CD4-positive, alpha-beta T cell treated with Interleukin-17A for 1 hour (primary cell): ENCODE results near the gene TTI1.
"Not testable (repeated sequence)": the region's sequence is repeated elsewhere in the genome, so short reads cannot be mapped to it uniquely, and the experiment has no call there.

Experiments
- DNase-seq: peaks from one replicate; pipeline ENCODE4 v3.0.0-alpha.2; 2020

Gene TTI1

GRCh38 chr20:37986873-37987601, 46.2 kb downstream of the TTI1 start:
- DNase-seq = no peak

GRCh38 chr20:37986044-37986858, 47.0 kb downstream of the TTI1 start:
- DNase-seq = no peak

DNA sequence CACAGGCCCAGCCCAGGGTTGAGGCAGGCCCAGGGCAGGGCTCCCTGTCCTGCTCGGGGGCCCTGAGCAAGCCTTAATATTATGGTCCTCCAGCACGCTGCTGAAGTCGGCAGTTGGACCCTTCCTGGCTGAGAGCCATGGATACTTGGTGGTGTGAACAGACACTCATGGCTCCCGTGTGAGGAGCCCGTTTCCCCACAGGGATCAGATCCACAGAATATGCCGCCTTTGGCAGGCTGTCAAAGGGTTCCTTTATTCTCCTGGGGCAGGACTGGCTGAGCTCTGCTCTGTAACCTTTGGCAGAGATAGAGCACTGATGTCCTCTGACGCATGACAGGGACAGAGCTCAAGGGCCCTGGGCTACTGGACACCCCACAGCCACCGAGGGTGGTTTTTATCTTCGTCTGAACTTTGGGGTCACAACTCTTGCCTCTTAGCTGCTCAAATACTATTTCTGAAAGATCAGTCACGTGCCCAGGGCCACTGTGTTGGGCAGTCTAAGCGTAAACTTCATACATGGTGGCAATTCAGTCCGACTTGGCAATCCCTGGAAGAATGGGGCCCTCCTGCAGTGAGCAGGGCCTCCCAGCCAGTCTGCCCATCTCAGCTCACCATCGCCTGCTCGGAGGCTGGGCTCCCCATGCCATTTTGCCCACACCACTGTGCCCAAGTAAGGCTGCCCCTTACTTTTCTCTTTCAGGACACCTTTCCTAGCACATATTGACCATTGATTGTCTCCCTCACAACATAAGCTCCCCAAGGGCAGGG, 49.1 kb downstream of the TTI1 start:
- DNase-seq = no peak

GRCh38 chr20:37983286-37983685, 50.0 kb downstream of the TTI1 start:
- DNase-seq = no peak

DNA sequence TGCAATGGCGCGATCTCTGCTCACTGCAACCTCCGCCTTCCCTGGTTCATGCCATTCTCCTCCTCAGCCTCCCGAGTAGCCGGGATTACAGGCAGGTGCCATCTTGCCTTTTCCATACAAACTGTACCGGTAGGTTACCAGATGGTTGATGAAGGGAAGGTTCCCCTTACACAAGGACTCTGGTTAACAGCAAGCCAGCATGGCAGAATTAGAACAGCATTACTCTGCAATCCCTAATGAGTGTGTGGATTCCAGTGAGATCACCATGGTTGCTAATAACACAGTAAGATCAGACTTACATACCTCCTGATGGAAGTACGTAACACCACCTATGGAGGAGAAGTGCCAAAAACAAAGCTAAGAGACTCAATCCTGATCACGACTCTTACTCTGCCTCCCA, 51.7 kb downstream of the TTI1 start:
- DNase-seq = no peak

- no peak for DNase-seq
Measured at GRCh38 chr20:37980876-37981275, 52.4 kb downstream of the TTI1 start.

- DNase-seq = no peak
Measured at GRCh38 chr20:37980383-37980782, 52.9 kb downstream of the TTI1 start.

DNA sequence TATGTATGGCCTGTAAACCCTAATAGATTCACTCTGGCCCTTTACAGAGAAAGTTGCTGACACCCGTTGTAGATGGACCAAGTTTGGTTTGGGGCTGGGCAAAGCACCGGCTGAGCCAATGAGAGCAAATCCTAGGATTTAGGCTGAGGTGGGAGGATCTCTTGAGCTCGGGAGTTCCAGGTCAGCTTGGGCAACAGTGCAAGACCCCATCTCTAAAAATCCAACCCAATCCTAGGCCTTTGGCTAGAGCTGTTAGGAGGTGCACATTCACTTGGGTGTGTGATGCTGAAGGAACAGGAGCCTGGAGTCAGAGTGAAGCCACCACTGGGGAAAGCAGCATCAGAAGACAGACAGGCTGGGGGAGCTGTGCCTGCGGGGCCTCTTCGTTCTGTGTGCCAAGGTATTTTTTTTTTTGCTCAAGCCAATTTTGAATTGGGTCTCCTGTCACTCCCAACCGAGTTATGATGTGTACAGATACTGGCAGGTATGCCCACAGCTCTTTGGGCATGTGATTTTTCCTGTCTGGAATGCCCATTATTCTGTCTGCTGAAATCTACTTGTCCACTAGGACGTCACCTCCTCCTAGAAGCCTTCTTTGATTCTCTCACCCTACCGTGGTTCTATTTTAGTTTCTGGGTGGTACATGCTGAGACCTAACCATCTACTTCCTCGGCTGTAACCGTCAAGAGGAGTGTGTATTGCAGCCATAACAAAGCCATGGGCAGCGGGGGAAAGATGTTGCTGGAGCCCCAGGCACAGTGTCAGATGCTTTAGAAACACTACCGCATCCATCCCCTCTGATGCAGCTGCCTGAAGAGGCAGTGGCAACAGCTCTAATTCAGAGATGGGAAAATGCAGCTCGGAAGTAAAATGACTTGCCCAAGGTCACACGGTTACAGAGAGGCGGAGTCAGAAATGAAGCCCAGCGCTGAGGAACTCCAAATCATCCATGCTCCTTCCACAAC, 54.0 kb downstream of the TTI1 start:
- DNase-seq = no peak

DNA sequence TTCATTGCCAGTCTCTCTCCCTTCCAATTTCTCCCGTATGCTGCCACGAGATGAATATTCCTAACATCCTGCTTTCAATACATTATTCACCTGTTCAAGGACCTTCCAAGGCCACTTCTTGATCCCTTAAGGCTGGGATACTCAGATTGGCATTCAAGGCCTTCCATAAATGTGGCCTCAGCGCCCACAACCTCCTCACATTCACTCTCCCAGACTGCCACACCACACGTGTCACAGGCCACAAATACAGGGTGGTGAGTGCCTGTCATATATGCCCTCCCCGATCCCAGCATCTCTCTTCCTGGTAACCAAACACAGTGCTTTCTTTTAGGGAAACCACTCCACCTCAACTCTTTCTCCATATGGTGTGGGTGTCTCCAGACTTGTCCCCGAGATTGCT, 55.5 kb downstream of the TTI1 start:
- DNase-seq = no peak

DNA sequence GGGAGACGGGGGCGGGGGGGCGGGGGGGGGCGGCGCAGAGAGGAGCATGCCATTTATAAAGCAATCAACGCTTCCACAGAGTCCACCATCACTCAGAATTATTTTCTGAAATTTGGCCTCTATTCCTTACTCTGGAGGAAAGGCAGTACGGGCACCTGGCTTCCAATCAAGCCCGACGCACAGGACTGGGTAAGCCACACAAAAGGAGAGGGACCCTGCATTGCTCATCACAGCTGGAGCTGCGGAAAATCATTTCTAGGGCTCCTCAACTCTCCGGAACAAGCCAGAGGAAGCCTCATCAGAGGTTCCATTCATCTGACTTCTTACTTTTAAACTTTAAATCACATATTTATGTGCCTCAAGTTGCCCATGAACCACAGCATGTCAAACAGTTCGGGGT, 55.9 kb downstream of the TTI1 start:
- no peak for DNase-seq

DNA sequence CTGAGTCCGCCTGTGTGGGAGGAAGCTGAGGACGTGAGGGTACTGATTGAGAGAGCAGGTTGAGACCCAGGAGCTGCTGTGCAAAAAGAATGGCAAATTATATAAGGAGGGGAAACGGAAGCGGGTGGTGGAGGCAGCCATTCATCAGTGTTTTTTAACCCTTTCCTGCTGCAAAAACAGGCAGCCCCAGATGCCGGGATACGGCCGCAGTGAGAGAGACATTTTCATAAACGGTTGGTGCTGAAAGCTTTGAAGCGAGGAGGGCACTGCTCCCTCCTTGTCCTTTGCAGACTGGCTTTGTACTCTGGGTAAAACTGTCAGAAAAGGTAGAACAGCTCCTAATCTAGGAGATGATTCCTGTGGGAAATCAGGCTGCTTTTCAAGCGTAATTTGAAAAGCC, 56.4 kb downstream of the TTI1 start:
- DNase-seq = no peak

DNA sequence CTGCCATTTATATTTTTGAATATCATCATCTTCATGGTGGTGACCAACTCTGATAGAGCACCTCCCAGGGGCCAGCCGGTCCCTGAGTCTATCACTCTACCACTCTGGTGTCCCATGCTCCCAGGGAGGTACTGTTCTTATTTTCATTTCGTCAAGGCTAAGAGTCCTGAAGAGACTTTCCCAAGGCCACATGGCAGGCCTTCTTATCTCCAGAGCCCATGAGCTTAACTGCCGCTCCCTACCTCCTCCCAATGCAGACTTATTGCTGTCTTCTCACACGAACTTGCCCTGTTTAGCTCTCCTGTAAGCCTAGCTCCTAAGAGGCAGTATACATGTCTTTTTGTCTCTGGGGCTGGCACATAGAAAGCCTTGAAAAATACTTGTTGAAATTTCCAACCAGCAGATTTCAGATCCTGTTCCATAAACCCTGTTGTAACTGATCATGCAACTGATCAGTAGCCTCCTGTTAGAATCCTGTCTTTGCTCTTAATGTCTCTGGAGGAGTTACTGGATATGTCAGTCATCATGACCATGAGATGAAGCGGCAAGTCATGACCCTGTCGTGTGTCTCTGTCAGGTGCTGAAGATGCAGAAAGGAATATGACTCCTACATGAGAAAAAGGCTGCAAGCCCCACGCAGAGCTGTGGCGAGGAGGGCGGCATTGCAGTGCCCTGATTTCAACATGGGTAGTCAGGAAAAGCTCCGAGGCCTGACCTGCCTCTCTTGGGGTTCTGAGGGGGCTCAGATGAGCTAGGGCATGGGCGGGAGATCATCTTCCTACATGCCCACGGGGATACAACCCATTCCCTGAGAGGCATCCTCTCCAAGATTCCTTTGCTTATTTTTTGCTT, 60.0 kb downstream of the TTI1 start:
- no peak for DNase-seq

DNA sequence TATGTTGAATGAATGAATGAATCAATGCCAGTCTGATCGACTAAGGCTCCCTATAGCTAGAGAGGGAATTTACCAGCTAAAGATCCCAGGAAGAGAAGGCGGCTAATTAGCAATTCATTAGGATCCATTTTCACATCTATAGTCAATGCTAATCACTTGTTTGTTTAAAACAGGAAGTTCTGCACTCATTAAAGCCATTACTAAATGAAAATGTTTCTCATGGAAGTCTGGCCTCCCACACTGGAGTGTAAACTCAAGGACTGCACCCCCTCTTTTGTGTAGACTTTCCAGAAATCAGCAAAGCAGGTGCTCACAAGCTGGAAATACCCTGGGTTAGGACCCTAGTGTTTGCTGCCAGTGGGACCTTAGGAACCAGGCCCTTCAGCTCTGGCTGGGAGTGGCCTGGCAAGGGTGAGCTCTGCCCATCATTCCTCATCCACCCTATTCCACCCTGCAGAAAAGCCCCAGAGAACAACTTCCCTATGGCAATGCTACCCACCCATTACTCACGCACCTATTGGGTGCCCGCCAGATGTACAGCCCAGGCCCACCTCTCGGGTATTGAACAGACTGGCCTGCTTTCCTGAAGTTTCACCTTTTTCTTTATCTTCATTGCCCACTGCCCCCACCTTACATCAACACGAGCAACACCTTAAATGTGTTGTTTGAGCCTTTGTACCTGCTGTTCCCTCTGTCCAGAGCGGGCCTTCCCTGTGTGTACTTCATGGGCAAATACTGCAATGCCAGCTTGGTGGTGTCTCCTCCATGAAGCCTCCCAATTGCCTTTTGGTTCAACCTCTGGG, 60.8 kb downstream of the TTI1 start:
- no peak for DNase-seq

DNA sequence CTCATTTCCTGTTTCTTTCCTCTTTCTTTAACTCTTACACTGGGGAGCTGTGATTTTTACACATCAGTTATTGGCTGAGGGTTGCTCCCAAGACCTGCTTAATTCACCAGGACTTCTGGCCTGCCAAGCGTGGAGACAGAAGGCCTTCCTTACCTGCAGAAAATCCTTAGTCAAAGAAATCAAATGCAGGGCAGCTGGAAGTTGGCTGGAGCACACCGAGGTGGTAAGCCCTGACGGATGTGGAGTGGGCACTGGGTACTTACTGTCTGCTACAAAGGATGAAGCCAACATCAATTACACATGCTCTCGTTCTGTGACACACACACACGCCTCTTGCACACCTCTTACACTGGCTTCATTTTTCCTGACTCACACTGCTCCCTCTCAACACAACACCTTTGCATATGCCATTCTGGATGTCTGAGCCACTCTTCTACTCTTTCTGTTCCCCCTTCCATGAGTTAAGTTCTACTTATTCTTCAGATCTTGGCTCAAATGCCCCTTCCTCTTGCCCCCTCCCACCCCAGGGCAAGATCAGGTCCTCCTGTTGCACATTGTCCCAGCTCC, 61.6 kb downstream of the TTI1 start:
- DNase-seq = no peak

GRCh38 chr20:37970856-37971245, 62.4 kb downstream of the TTI1 start:
- DNase-seq = no peak

DNA sequence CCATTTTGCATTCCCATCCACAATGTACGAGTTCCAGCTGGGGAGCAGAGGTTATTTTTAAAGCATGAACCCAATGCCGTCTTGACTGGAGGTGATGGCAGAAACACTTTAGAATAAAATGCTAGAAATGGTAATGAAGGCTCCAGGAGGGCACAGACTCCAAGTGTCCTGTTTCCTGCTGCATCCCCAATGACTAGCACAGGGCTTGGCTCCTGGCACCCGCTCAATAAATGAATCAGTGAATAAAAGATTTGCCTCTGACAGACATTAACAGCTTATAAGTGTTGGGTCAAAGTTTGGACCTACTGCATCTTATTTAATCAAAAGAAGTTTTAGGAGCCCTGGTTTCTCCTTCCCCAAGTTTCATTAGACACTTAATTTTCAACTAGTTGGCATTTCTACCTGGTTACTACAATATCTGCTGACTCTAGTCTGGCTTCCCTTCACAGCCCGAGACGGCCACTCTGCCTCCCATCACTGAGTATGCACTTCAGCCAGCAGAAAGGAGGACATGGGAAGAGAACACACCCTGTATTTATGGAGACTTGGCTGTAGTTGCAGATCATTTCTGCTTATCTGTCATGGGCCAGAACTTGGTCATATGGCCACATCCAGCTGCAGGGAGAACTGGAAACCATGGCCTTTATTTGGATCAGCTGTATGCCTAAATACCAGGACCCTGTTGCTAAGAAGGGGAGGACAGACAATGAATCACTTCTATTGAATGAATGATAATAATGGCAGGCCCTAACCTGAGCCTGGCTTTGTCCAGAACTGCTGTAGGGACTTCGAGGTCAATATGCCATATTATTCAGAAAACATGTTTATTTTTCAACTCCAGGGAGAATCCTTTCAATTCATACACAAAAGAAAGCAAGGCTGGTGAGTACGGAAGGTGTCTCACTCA, 63.1 kb downstream of the TTI1 start:
- DNase-seq = no peak

DNA sequence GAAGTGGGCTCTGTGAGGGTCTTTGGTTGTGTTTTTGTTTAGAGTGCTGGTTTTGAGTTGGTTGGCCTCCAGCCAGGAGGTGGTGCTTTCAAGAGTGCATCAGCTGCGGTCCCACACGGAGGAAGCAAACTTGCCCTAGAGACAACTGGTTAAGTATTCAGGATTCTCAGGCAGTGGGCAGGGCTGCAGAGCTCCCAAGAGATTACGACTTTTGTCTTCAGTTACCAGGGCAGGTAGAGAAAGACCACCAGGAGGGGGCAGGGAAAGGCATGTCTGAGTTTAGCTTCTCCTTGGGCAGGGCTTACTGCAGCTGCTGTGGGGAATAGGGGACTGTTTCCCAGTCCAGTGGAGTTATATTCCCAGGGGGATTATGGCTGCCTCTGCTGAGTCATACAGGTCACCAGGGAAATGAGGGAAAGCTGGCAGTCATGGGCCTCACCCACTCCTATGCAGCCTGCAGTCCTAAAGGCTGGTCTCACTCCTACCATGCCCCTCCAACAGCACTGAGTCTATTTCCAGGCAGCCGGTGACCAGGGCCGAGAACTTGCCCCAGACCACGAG, 64.3 kb downstream of the TTI1 start:
- no peak for DNase-seq

DNA sequence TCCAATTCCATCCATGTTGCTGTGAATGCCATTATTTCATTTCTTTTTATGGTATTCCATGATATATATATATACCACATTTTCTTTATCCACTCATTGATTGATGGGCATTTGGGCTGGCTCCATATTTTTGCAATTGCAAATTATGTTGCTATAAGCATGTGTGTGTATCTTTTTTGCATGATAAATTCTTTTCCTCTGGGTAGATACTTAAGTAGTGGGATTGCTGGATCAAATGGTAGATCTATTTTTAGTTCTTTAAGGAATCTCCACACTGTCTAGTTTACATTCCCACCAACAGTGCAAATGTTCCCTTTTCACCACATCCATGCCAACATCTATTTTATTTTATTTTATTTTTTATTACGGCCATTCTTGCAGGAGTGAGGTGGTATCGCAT, 69.8 kb downstream of the TTI1 start:
- not testable (repeated sequence) for DNase-seq

- no peak for DNase-seq
Measured at GRCh38 chr20:37961066-37961465, 72.2 kb downstream of the TTI1 start.
